GM23248 (cell line): Measurements from ENCODE around the gene DGKE.

Experiments
- EZH2 ChIP-seq: fragments of 200-600 bp; sonication (generic); IDR thresholded peaks from 2 replicates; pipeline ENCODE4 v1.6.1; 2018; ENCODE audit warnings: antibody characterized with exemption, mild to moderate bottlenecking; ENCODE audit not compliant: insufficient read depth, poor library complexity, severe bottlenecking
- EZH2phosphoT487 ChIP-seq: fragments of 200-600 bp; sonication (generic); IDR thresholded peaks from 2 replicates; pipeline ENCODE4 v1.6.1; 2018; ENCODE audit warnings: antibody characterized with exemption, moderate library complexity, mild to moderate bottlenecking, low read depth; ENCODE audit not compliant: insufficient read depth

DNA sequence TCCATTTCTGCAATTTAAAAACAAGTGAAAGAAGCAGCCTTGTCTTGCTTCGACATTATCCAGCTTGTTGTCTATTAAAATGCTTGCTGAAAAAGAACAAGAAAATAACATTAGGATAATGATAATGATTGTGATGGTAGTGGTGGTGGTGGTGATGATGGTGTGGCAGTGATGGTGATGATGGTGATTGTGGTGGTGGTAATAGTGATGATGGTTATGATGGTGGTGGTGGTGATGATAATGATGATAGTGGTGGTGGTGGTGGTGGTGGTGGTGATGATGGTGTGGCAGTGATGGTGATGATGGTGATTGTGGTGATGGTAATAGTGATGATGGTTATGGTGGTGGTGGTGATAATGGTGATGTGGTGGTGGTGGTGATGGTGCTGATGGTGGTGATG is 41.7 kb upstream of the DGKE start:
- TF ChIP-seq EZH2phosphoT487, result no peak
- TF ChIP-seq EZH2, result no peak
